Naive thymus-derived CD8-positive, alpha-beta T cell (primary cell): ENCODE measurements around the gene DEDD. TPM values are rescaled to one million over a fixed set of nuclear protein-coding genes. Genes with fewer than 3 reads are reported as not detected.

Source experiments
- ATAC-seq, 2 donors: fragments of 150-1000 bp; cut with Tn5 transposase in 1 of 2; sonication (Bioruptor Pico), chemical (Tn5 transposase) in 1 of 2; 1 replicate in 1 of 2; 2 replicates in 1 of 2; pipeline ENCODE4 v1.10.0; 2021; ENCODE audit warnings: mild to moderate bottlenecking in 2 of 2, moderate library complexity in 2 of 2
- POLR2A ChIA-PET: fragments of 350-600 bp; sonication (Branson Sonifier 250); formaldehyde crosslinking; loops from one replicate; lab custom pipeline; 2021; ENCODE audit warnings: antibody characterized with exemption; lab: Charles Lee
- DNase-seq, 10 donors: peaks; one replicate each; pipeline versions ENCODE4 v3.0.0 to v3.0.0-alpha.2; 2020 to 2022
- H3K27ac Mint-ChIP-seq, 10 donors: one replicate each; pipeline ENCODE4 v1.8.0; 2020 to 2022; ENCODE audit warnings: mild to moderate bottlenecking in 10 of 10, mixed read lengths in 10 of 10, moderate library complexity in 4 of 10, inconsistent platforms in 1 of 10
- H3K27me3 Mint-ChIP-seq, 5 donors: one replicate each; pipeline ENCODE4 v1.8.0; 2021 to 2022; ENCODE audit warnings: mixed read lengths in 5 of 5
- H3K36me3 Mint-ChIP-seq, 3 donors: one replicate each; pipeline ENCODE4 v1.8.0; 2020 to 2022; ENCODE audit warnings: mixed read lengths in 3 of 3, mild to moderate bottlenecking in 2 of 3, inconsistent platforms in 1 of 3
- H3K4me1 Mint-ChIP-seq, 4 donors: one replicate each; pipeline ENCODE4 v1.8.0; 2021 to 2022; ENCODE audit warnings: mixed read lengths in 4 of 4
- H3K4me3 Mint-ChIP-seq, 10 donors: one replicate each; pipeline ENCODE4 v1.8.0; 2020 to 2022; ENCODE audit warnings: mild to moderate bottlenecking in 10 of 10, mixed read lengths in 10 of 10, moderate library complexity in 6 of 10, inconsistent platforms in 1 of 10
- H3K9me3 Mint-ChIP-seq, 9 donors: one replicate each; pipeline ENCODE4 v1.8.0; 2020 to 2022; ENCODE audit warnings: mixed read lengths in 9 of 9, mild to moderate bottlenecking in 3 of 9, inconsistent platforms in 1 of 9, moderate library complexity in 1 of 9
- polyA plus RNA-seq, 3 donors: library from polyadenylated mRNA; unstranded; fragments of 300-500 nt; fragmentation: Illumina TruSeq; gene quantifications; one replicate each; pipeline ENCODE4 v1.2.3, GENCODE V29; 2021
- total RNA-seq, 8 experiments: library from RNA in 2 of 8; stranded (reverse) in 2 of 8; gene quantifications; one replicate each; pipeline ENCODE4 v1.2.3 and lab custom pipeline; 2021 to 2026

Gene DEDD
- total and polyA plus RNA-seq, 5 experiments from 2014 or later: 29.0 to 38.6 (median 35.3) TPM

DNA sequence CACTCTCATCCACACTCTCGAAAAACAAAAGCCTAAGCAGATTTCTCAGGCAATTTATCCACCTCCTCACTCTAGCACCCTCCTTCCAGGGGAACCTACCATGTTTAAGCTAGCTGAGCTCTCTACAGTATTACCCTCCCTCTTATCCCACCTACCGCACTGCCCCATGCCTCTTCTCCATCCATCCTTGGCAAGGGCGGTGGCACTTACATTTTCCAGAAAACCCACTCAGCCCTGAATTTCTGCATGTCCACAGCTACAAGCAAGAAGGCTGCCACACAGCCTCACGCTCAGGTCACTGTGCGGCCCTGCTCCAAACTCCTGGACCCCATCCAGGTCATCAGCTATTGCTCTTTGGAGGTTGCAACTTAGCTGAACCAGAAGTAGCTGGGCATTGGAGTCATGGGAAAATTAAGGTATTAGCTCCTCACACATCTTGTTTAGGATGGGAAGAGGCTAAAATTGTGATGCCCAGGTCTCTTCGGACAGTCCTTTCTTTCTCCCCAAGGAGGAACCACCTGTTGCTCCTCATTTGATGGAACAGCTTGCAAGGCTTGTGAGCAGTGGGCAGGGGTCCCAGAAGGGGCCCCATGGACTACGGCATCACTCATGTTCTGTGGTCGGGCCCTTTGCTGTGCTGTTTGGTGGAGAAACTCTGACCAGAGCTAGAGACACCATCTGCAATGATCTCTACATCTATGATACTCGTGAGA is 33.2 kb downstream of the DEDD start:
- Mint-ChIP-seq H3K27me3 (peaks cover 0 to 4% (median 0%) of the 10 kb centered on the region in 5 donors), H3K4me3 (peak overlapping the region; percentile 59 to 86 (median 81)), H3K9me3 (peaks cover 0 to 5% (median 0%) of the 10 kb centered on the region in 9 donors), H3K27ac (peak overlapping the region in 9 of 10 donors; percentile 41 to 91 (median 81)), H3K36me3 (peaks cover 0 to 35% (median 0%) of the 10 kb centered on the region in 3 donors), H3K4me1 (peaks cover 19 to 32% (median 27%) of the 10 kb centered on the region in 4 donors)
- POLR2A ChIA-PET: interaction anchor here (1.0 to 8.7 kb wide), 9 partner anchors 13 to 101 kb away, joined by 3 to 119 read pairs (median 12); partner anchors contain the start of genes ARHGAP30, F11R, NIT1 and PFDN2
- DNase-seq (no peak), ATAC-seq (no peak)

DNA sequence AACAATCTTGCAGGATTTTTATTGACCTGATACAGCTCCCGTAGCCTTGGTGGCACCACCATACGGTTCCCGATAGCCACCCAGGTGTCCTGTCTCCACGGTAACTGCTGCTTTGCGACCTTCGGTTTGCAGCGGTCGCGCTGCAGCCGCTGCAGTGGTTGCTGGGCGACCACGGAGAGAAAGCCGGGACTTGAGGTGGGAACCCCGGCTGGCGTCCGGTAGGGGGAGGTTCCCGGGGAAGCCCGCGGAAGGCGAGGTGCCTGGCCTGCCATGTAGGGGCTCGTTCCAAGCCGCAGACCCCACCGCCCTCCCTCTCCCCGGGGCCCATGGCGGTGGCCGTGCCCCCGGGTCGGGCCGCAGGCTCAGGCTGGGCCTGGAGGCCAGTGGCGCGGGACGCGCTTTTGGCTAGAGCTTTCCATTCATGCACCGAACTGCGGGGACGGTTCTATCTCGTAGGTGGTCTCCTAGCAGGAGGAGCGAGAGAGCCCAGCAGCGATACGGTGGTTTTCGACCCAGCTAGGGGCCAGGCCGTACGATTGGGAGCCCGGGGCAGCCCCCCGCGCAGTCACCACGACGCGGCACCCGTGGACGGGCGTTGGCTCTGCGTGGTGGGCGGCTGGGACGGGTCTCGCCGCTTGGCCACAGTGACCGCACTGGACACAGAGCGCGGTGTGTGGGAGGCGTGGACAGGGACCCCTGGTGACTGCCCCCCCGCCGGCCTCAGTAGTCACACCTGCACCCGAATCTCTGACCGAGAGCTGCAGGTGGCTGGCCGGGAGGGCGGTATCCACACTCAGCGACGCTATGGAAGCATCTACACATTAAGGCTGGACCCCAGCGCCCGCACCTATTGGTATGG is 34.0 kb downstream of the DEDD start, which contains the start of gene KLHDC9:
TSS of gene KLHDC9 (plus strand) at position 152 of the 859 bp plus-strand sequence. CDS start at position 327, 175 bp downstream.
- H3K36me3 Mint-ChIP-seq: peaks cover 0 to 35% (median 0%) of the 10 kb centered on the region in 3 donors
- H3K27ac Mint-ChIP-seq: peak within 1 kb of the TSS; percentile 83 to 100 (median 88)
- ATAC-seq (peak; percentile 71 to 78), DNase-seq (peak; percentile 33 to 79 (median 60))
- POLR2A ChIA-PET: interaction anchor here (0.6 to 8.7 kb wide), 23 partner anchors 14 to 330 kb away, joined by 3 to 119 read pairs (median 4); partner anchors contain the start of genes ARHGAP30, F11R, NIT1 and PFDN2
- peaks cover 0 to 5% (median 0%) of the 10 kb centered on the region in 9 donors for H3K9me3 Mint-ChIP-seq
- H3K4me1 Mint-ChIP-seq: peaks cover 16 to 29% (median 25%) of the 10 kb centered on the region in 4 donors
- H3K27me3 Mint-ChIP-seq: peaks cover 0 to 4% (median 0%) of the 10 kb centered on the region in 5 donors
- peak within 1 kb of the TSS; percentile 83 to 96 (median 92) for H3K4me3 Mint-ChIP-seq

DNA sequence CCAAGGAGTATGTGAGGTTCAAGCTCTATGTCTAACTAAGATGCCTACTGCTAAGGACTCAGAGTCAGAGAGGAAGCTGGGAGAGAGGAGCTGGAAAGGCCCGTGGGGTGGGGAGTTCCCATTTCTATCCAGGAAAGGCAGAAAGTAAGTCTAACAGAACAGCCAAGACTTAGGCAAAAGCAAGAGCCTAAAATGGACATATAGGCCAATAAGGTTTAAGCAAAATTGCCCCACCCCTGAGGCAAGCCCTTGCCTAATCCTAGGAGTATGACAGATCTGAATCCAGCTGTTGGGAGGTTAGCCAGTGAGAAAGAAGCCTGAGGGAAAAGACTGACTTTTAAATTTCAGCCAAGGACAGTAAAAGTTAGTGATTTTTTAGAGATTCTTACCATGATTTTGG is 35.9 kb downstream of the DEDD start:
- Mint-ChIP-seq H3K4me1 (peaks cover 18 to 41% (median 39%) of the 10 kb centered on the region in 4 donors), H3K36me3 (peaks cover 0 to 24% (median 0%) of the 10 kb centered on the region in 3 donors), H3K4me3 (peak overlapping the region in 3 of 10 donors; percentile 25 to 46 (median 33)), H3K27ac (peak overlapping the region in 7 of 10 donors; percentile 83 to 100 (median 92)), H3K27me3 (peaks cover 0 to 4% (median 0%) of the 10 kb centered on the region in 5 donors), H3K9me3 (peaks cover 0 to 5% (median 0%) of the 10 kb centered on the region in 9 donors)
- no peak for DNase-seq
- POLR2A ChIA-PET: interaction anchor here (1.2 to 8.7 kb wide), 7 partner anchors 10 to 106 kb away, joined by 3 to 119 read pairs (median 18); partner anchors contain the start of genes ARHGAP30, F11R, NIT1 and PFDN2
- no peak for ATAC-seq

DNA sequence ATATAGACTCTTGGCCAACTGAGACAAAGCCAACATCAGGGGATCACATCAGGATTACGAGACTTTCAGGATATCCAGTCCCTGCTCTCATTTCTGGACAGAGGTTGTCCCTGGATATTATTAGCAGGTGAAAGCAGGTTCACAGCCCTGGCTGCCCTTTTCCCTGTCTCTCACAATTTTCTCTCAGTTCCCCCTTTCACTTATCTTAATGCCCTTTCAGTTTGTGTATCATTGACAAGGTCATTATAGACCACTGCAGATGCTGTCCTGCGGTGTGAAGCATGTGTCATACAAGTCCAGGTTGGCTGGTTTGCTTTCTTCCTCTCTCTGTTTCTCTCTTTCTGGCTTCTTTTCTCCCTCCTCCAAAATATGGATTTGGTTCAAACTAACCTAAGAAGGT is 36.5 kb downstream of the DEDD start:
- POLR2A ChIA-PET: interaction anchor here (3.3 to 8.7 kb wide), 4 partner anchors 22 to 56 kb away, joined by 18 to 119 read pairs (median 55); partner anchors contain the start of genes ARHGAP30, NIT1, PFDN2 and TSTD1
- Mint-ChIP-seq H3K4me1 (peaks cover 18 to 41% (median 40%) of the 10 kb centered on the region in 4 donors), H3K27ac (peak overlapping the region in 6 of 10 donors; percentile 7 to 100 (median 50)), H3K4me3 (no peak overlapping the region), H3K9me3 (peaks cover 0 to 5% (median 0%) of the 10 kb centered on the region in 9 donors), H3K36me3 (peaks cover 0 to 19% (median 0%) of the 10 kb centered on the region in 3 donors), H3K27me3 (peaks cover 0 to 4% (median 0%) of the 10 kb centered on the region in 5 donors)
- ATAC-seq (no peak), DNase-seq (no peak)

DNA sequence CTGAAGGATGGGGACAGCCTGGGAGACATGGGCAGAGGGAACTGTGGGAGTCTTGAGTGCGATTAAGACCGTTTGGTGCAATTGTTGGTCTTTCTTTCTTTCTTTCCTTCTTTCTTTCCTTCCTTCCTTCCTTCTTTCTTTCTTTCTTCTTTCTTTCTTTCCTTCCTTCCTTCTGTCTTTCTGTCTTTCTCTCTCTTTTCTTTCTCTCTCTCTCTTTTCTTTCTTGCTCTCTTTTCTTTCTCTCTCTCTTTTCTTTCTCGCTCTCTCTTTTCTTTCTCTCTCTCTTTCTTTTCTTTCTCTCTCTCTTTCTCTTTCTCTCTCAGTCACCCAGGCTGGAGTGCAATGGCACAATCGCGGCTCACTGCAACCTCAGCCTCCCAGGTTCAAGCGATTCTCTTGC is 37.2 kb downstream of the DEDD start:
- DNase-seq (no peak), ATAC-seq (no peak)
- peaks cover 0 to 13% (median 0%) of the 10 kb centered on the region in 3 donors for H3K36me3 Mint-ChIP-seq
- peaks cover 0 to 5% (median 0%) of the 10 kb centered on the region in 9 donors for H3K9me3 Mint-ChIP-seq
- peak overlapping the region in 2 of 10 donors; percentile 22 to 51 for H3K27ac Mint-ChIP-seq
- H3K4me1 Mint-ChIP-seq: peaks cover 24 to 49% (median 48%) of the 10 kb centered on the region in 4 donors
- peaks cover 0 to 4% (median 0%) of the 10 kb centered on the region in 5 donors for H3K27me3 Mint-ChIP-seq
- no peak overlapping the region for H3K4me3 Mint-ChIP-seq
- POLR2A ChIA-PET: interaction anchor here (0.7 to 8.7 kb wide), 3 partner anchors 13 to 49 kb away, joined by 3 to 119 read pairs (median 69); partner anchors contain the start of genes ARHGAP30 and USF1

DNA sequence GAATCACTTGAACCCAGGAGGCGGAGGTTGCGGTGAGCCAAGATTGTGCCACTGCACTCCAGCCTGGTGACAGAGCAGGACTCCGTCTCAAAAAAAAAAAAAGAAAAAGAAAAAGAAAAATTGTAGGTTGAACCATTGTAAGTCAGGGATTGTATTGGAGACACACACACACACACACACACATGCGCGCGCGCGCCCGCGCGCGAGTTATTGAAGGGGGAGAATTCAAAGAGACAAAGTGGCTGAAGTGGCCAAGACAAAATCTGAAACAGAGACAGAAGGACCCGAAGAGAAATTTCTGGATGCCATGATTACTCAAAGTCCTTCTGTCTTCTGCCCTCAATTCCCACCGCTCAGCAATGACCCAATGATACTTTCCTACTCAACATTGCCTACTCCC is 38.0 kb downstream of the DEDD start:
- peak overlapping the region in 1 of 10 donors; percentile 57 for H3K27ac Mint-ChIP-seq
- peak overlapping the region in 1 of 10 donors; percentile 8 for H3K4me3 Mint-ChIP-seq
- ATAC-seq: no peak
- peaks cover 0 to 6% (median 0%) of the 10 kb centered on the region in 3 donors for H3K36me3 Mint-ChIP-seq
- POLR2A ChIA-PET: interaction anchor here (0.7 to 8.7 kb wide), 4 partner anchors 11 to 48 kb away, joined by 3 to 119 read pairs (median 36); partner anchors contain the start of genes ARHGAP30 and USF1
- peaks cover 24 to 51% (median 50%) of the 10 kb centered on the region in 4 donors for H3K4me1 Mint-ChIP-seq
- no peak for DNase-seq
- peaks cover 0 to 4% (median 0%) of the 10 kb centered on the region in 5 donors for H3K27me3 Mint-ChIP-seq
- H3K9me3 Mint-ChIP-seq: peaks cover 0 to 5% (median 0%) of the 10 kb centered on the region in 9 donors

DNA sequence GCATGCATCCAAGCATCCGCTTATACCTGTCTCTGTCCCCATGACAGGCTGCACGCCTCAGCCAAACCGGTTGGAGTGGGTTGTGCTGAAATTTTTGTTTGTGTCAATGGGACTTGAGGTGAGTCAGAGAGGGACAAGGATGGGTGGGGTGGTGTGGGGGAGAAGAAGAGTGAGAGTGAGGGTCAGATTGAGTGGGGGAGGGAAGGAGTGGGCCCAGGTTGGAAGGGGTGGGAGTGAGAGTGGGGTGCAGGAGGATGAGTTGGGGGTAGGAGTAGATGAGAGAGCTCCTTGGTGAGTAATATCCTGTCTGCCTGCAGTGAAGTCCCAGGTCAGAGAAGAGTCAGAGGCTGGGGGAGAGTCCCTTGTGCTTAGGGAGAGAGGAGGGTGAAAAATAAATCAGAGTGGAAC is 39.8 kb downstream of the DEDD start:
- H3K27ac Mint-ChIP-seq: peak overlapping the region in 2 of 10 donors; percentile 36 to 49
- H3K4me1 Mint-ChIP-seq: peaks cover 14 to 41% (median 37%) of the 10 kb centered on the region in 4 donors
- no peak overlapping the region for H3K4me3 Mint-ChIP-seq
- peaks cover 0 to 3% (median 0%) of the 10 kb centered on the region in 5 donors for H3K27me3 Mint-ChIP-seq
- POLR2A ChIA-PET: interaction anchor here (1.5 to 8.7 kb wide), 2 partner anchors 23 to 47 kb away, joined by 4 to 119 read pairs; partner anchors contain the start of genes ARHGAP30 and USF1
- ATAC-seq (peak in 1 of 2 donors; percentile 27), DNase-seq (no peak)
- H3K36me3 Mint-ChIP-seq: peaks cover 0 to 2% (median 0%) of the 10 kb centered on the region in 3 donors
- peaks cover 0 to 3% (median 0%) of the 10 kb centered on the region in 9 donors for H3K9me3 Mint-ChIP-seq

DNA sequence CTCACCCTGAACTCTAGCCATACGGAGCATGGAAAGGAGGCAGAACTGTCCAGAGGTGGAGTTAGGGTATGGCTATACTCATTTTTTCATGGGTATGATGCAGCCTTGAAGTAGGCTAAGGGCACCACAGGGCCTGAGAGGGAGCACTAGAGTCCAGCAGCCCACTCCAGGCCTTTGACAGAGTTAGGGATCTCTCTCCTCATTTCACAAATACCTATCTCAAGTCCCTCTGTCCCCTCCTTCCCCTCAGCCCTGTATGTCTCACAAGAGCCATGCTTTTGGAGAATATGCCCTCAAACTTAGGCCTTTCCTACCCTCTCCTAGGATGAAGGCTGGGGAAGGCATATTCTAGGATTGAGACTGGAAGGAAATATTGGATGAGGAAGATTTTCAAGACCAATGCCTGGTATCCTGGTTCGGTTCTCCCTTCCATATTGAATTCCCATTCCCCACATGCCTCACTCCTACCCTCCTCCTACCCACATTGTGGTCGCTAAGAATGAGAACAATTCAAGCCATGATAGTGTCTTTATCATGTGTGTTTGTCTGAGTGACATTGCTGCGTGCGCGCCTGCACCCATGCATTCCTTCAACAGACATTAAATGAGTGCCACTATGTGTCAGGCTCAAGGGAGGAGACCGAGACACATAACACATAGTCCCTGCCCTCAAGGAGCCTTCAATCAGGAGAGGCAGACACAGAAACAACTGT is 40.5 kb downstream of the DEDD start:
- Mint-ChIP-seq H3K27ac (peak overlapping the region in 5 of 10 donors; percentile 9 to 59 (median 55)), H3K27me3 (no peaks in the 10 kb centered on the region), H3K4me3 (peak overlapping the region in 1 of 10 donors; percentile 14), H3K4me1 (peaks cover 8 to 34% (median 31%) of the 10 kb centered on the region in 4 donors), H3K36me3 (no peaks in the 10 kb centered on the region), H3K9me3 (no peaks in the 10 kb centered on the region)
- DNase-seq (no peak), ATAC-seq (no peak)
- POLR2A ChIA-PET: interaction anchor here (1.5 to 8.7 kb wide), 2 partner anchors 23 to 46 kb away, joined by 4 to 119 read pairs; partner anchors contain the start of genes ARHGAP30 and USF1

DNA sequence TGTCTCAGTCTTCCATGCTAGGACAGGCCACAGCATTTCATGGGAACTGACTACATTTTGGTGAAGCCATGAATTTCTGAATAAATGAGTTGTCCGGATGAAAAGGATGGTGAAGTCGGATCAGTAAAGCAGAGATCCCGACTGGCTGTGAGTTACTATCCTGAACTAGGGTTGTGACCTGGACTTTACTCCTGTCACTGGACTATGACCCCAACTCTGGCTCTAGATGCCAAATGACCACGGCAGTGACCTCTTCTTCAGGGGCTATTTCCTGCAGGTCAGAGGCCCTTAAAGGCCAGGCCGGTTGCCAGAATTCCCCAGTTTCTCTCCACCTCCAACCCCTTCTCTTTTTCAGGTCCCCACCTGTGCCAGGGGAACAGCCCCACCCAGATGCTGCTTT is 41.4 kb downstream of the DEDD start:
- Mint-ChIP-seq H3K36me3 (no peaks in the 10 kb centered on the region), H3K4me1 (peaks cover 8 to 28% (median 25%) of the 10 kb centered on the region in 4 donors), H3K27ac (peak overlapping the region in 1 of 10 donors; percentile 3), H3K4me3 (no peak overlapping the region), H3K9me3 (no peaks in the 10 kb centered on the region), H3K27me3 (no peaks in the 10 kb centered on the region)
- POLR2A ChIA-PET: interaction anchor here (0.5 to 2.0 kb wide), 2 partner anchors 46 to 47 kb away, joined by 4 to 6 read pairs; partner anchors contain the start of gene USF1
- no peak for DNase-seq
- no peak for ATAC-seq

DNA sequence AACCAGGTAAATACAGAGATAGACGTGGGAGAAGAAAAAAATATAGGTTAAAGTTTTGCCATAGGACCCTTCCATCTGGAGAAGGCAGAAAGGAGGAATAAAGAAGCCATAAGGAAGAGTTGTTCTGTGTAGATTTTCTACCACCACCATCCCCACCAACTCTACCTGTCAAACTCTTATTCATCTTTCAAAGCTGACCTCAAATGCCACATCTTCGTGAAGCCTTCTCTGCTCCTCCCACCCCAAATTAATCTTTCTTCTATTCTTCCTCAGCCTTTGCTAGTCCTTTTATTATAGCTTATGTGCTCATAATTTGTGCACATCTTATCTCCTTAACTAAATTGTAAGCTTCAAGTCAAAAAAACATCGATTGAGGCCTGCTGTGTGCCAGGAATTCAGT is 41.9 kb downstream of the DEDD start:
- H3K9me3 Mint-ChIP-seq: no peaks in the 10 kb centered on the region
- peaks cover 0 to 2% (median 0%) of the 10 kb centered on the region in 5 donors for H3K27me3 Mint-ChIP-seq
- ATAC-seq (peak; percentile 86 to 87), DNase-seq (peak in 3 of 10 donors; percentile 23 to 57 (median 47))
- H3K4me3 Mint-ChIP-seq: no peak overlapping the region
- peak overlapping the region in 5 of 10 donors; percentile 4 to 82 (median 39) for H3K27ac Mint-ChIP-seq
- POLR2A ChIA-PET: interaction anchor here (0.5 to 2.0 kb wide), 3 partner anchors 43 to 47 kb away, joined by 3 to 6 read pairs (median 4); partner anchors contain the start of gene USF1
- H3K36me3 Mint-ChIP-seq: no peaks in the 10 kb centered on the region
- H3K4me1 Mint-ChIP-seq: peaks cover 8 to 28% (median 23%) of the 10 kb centered on the region in 4 donors
